K562 (cell line): Measurements from ENCODE around the gene C16orf78. TPM values are rescaled to one million over a fixed set of nuclear protein-coding genes. Genes with fewer than 3 reads are reported as not detected.

Experiments
- ATAC-seq: fragments of 200-7000 bp; cut with Tn5 transposase; 3 replicates; pipeline ENCODE4 v1.9.1; 2020; ENCODE audit warnings: moderate library complexity
- BruUV-seq: library from RNA; stranded (reverse); fragments of 400-500 nt; replicated peaks from 2 replicates; lab custom pipeline; 2021; lab: Mats Ljungman, UMichigan
- CTCF ChIA-PET: fragments of 300-600 bp; formaldehyde crosslinking; extraction: SDS; loops from one replicate; lab custom pipeline; 2021; ENCODE audit warnings: low intra/inter-chr PET ratio; lab: Yijun Ruan, JAX
- POLR2A ChIA-PET: fragments of 300-600, 350-650 bp; sonication (Branson Sonifier 250); formaldehyde crosslinking; extraction: SDS; loops from one replicate; lab custom pipeline; 2021; ENCODE audit warnings: antibody characterized with exemption, inconsistent platforms; lab: Yijun Ruan, JAX
- DNase-seq, 4 experiments: peaks; one replicate each; pipeline versions ENCODE4 v3.0.0 to v3.0.0-alpha.2; 2011 to 2018; ENCODE audit warnings: low spot score in 3 of 4, mixed read lengths in 3 of 4; ENCODE audit errors: extremely low read depth in 1 of 4
- FAIRE-seq: peaks from 2 replicates; lab custom pipeline; 2011; peaks lifted over from hg19 to GRCh38; lab: Jason Lieb, UNC
- H2AFZ ChIP-seq: 2 replicates; pipeline ENCODE4 v1.6.0; 2011; ENCODE audit warnings: low read depth, low read length, control low read depth, inconsistent platforms
- H3K27ac ChIP-seq: fragments of 200-600 bp; 3 replicates; pipeline ENCODE4 v1.8.0; 2011; ENCODE audit warnings: low read depth, mild to moderate bottlenecking, control low read depth, inconsistent platforms, low read length, moderate library complexity, mixed read lengths; ENCODE audit errors: extremely low read depth
- H3K27me3 ChIP-seq, 2 experiments: fragments of 300-600 bp in 1 of 2; 2 replicates in 1 of 2; 3 replicates in 1 of 2; pipeline versions ENCODE4 v1.6.0 to v1.8.0; 2011; ENCODE audit warnings: inconsistent platforms in 2 of 2, low read length in 2 of 2, mild to moderate bottlenecking in 1 of 2, mixed read lengths in 1 of 2, moderate library complexity in 1 of 2; ENCODE audit not compliant: control insufficient read depth in 2 of 2, insufficient read depth in 2 of 2
- H3K36me3 ChIP-seq: fragments of 300-600 bp; 3 replicates; pipeline ENCODE4 v1.8.0; 2011; ENCODE audit warnings: mild to moderate bottlenecking, low read length, inconsistent platforms; ENCODE audit not compliant: control insufficient read depth, insufficient read depth
- H3K4me1 ChIP-seq, 2 experiments: fragments of 200-600 bp in 1 of 2; replicated peaks in 1 of 2; 2 replicates in 1 of 2; 3 replicates in 1 of 2; pipeline versions ENCODE4 v1.5.1 to v1.8.0; 2011; ENCODE audit warnings: inconsistent platforms in 2 of 2, low read length in 2 of 2, mild to moderate bottlenecking in 1 of 2, mixed read lengths in 1 of 2, moderate library complexity in 1 of 2; ENCODE audit not compliant: control insufficient read depth in 2 of 2, insufficient read depth in 2 of 2
- H3K4me2 ChIP-seq: 2 replicates; pipeline ENCODE4 v1.6.1; 2011; ENCODE audit warnings: low read length, control low read depth, inconsistent platforms, mixed read lengths; ENCODE audit not compliant: insufficient read depth
- H3K4me3 ChIP-seq: fragments of 200-600 bp; sonication (generic), shearing (Covaris generic); 2 replicates; pipeline ENCODE4 v1.5.1; 2016; ENCODE audit warnings: control low read depth, inconsistent platforms
- H3K79me2 ChIP-seq: fragments of 200-600 bp; 3 replicates; pipeline ENCODE4 v1.8.0; 2011; ENCODE audit warnings: low read length, inconsistent platforms; ENCODE audit not compliant: control insufficient read depth, insufficient read depth
- H3K9ac ChIP-seq, 2 experiments: 2 replicates each; pipeline versions ENCODE4 v1.6.0 to v1.6.1; 2011; ENCODE audit warnings: low read depth in 2 of 2, low read length in 2 of 2, control low read depth in 1 of 2, inconsistent platforms in 1 of 2, mild to moderate bottlenecking in 1 of 2, mixed read lengths in 1 of 2; ENCODE audit not compliant: insufficient read depth in 1 of 2
- H3K9me1 ChIP-seq: one replicate; pipeline ENCODE4 v1.6.0; 2011; ENCODE audit warnings: inconsistent platforms, mild to moderate bottlenecking, low read length, moderate library complexity; ENCODE audit not compliant: control insufficient read depth, insufficient read depth
- H3K9me3 ChIP-seq: replicated peaks from 2 replicates; pipeline ENCODE4 v1.5.1; 2011; ENCODE audit warnings: low read depth, low read length, inconsistent platforms; ENCODE audit not compliant: control insufficient read depth, insufficient read depth
- H4K20me1 ChIP-seq: replicated peaks from 2 replicates; pipeline ENCODE4 v1.6.1; 2011; ENCODE audit warnings: low read length, inconsistent platforms, mixed read lengths; ENCODE audit not compliant: control insufficient read depth, insufficient read depth
- RAD21 ChIP-seq, 2 experiments: fragments of 250-450 bp in 1 of 2; fragments of 450-650 bp in 1 of 2; sonication (Bioruptor Pico) in 1 of 2; formaldehyde crosslinking in 1 of 2; IDR thresholded peaks in 1 of 2; conservative IDR thresholded peaks in 1 of 2; 2 replicates each; pipeline versions ENCODE4 v1.4.0 to v1.8.0; 2020 to 2022; ENCODE audit warnings: mild to moderate bottlenecking in 2 of 2, moderate library complexity in 1 of 2
- ZFX ChIP-seq: sonication (generic); formaldehyde crosslinking; IDR thresholded peaks from 2 replicates; pipeline ENCODE4 v1.8.0; 2022; ENCODE audit warnings: mild to moderate bottlenecking, missing genetic modification reagents, moderate library complexity
- WGBS: fragments of 100-300 bp; shearing (Covaris generic); methylation state at CpG from one replicate; pipeline ENCODE4 v1.1.6; 2016; ENCODE audit warnings: low coverage, mixed read lengths; ENCODE audit not compliant: insufficient coverage; ENCODE audit errors: missing lambda C conversion rate; 5-methylcytosine and 5-hydroxymethylcytosine counted together
- in situ Hi-C: fragments of 300-500 bp; cut with MboI; formaldehyde crosslinking; loops from 4 replicates; pipeline ENCODE4 v1.15.0; 2018; ENCODE audit warnings: inconsistent platforms, mixed read lengths
- intact Hi-C: fragments of 100-400 bp; cut with micrococcal nuclease; formaldehyde crosslinking; loops from 2 replicates; pipeline ENCODE4 v1.14.2; 2022
- polyA plus RNA-seq, 8 experiments: library from polyadenylated mRNA; depleted of rRNA in 4 of 8; stranded (reverse) in 5 of 8; unstranded in 3 of 8; fragments of >200 nt; fragmentation: Nextera tagmentation in 2 of 8; fragmentation: Illumina TruSeq in 1 of 8; extraction: Ambion mirVana in 2 of 8; extraction: Trizol in 1 of 8; gene quantifications; 2 replicates each; pipeline versions ENCODE4 v1.2.1 to v1.2.3, GENCODE V29; 2011 to 2014; ENCODE audit warnings: inconsistent platforms in 1 of 8, missing spikeins in 1 of 8
- total RNA-seq, 7 experiments: library from RNA; depleted of rRNA in 6 of 7; stranded (reverse); fragments of >200 nt in 6 of 7; fragmentation: Illumina TruSeq in 2 of 7; extraction: Trizol in 2 of 7; gene quantifications; 2 replicates each; pipeline versions ENCODE4 v1.2.1 to v1.2.3, GENCODE V29; 2011 to 2021; ENCODE audit warnings: low replicate concordance in 1 of 7
- TF ChIP-seq, protein P1 (sequence below), 3 experiments: IDR thresholded peaks in 2 of 3; conservative IDR thresholded peaks in 1 of 3; 2 replicates each; pipeline ENCODE4 v1.5.1; 2011 to 2012; ENCODE audit warnings: low read length in 3 of 3, mild to moderate bottlenecking in 3 of 3, control low read depth in 2 of 3, improper control_type of control experiment in 1 of 3, inconsistent platforms in 1 of 3, low read depth in 1 of 3, mixed read lengths in 1 of 3, moderate library complexity in 1 of 3; ENCODE audit not compliant: insufficient read depth in 2 of 3

The C16orf78 gene
- total and polyA plus RNA-seq, 9 of the 15 experiments (the other 6 are each of a cell fraction or from before 2014, with no cell fraction given): not detected

GRCh38 chr16:49348408-49349176 is 25.0 kb upstream of the C16orf78 start:
- H4K20me1 ChIP-seq: 0 out of 2 replicates have a peak, but pooled peaks cover 12% of the 10 kb centered on the region
- no peak overlapping the region for H3K4me2 ChIP-seq
- WGBS: 2% methylated on average over 14 of the region's 14 CpGs
- no peaks in the 10 kb centered on the region for H3K9me3 ChIP-seq
- BruUV-seq: no TSS peak
- no peak overlapping the region for H3K4me3 ChIP-seq
- H3K27ac ChIP-seq: no peak overlapping the region
- ChIA-PET POLR2A (interaction anchor here (0.7 kb wide), 1 partner anchor 389 kb away, joined by 4 read pairs; no protein-coding TSS in a partner anchor), CTCF (no interaction called here)
- FAIRE-seq: no peak
- in situ Hi-C loops: loop anchor here (10.0 kb wide), 1 partner anchor 654 kb away; no protein-coding TSS in a partner anchor
- H3K9me1 ChIP-seq: no peaks in the 10 kb centered on the region
- H3K27me3 ChIP-seq: peaks cover 0 to 3% of the 10 kb centered on the region in 2 experiments; a peak in 1 of 5 replicates
- intact Hi-C loops: no loop called here
- no peaks in the 10 kb centered on the region for H3K79me2 ChIP-seq
- DNase-seq: peak in 2 of 4 experiments; percentile 15 to 22
- no peaks in the 10 kb centered on the region for H3K4me1 ChIP-seq
- no peak overlapping the region for H2AFZ ChIP-seq
- H3K36me3 ChIP-seq: no peaks in the 10 kb centered on the region
- H3K9ac ChIP-seq: no peak overlapping the region
- no peak for TF ChIP-seq ZFX (CRISPR knock-in tag)
- TF ChIP-seq, protein P1, sequence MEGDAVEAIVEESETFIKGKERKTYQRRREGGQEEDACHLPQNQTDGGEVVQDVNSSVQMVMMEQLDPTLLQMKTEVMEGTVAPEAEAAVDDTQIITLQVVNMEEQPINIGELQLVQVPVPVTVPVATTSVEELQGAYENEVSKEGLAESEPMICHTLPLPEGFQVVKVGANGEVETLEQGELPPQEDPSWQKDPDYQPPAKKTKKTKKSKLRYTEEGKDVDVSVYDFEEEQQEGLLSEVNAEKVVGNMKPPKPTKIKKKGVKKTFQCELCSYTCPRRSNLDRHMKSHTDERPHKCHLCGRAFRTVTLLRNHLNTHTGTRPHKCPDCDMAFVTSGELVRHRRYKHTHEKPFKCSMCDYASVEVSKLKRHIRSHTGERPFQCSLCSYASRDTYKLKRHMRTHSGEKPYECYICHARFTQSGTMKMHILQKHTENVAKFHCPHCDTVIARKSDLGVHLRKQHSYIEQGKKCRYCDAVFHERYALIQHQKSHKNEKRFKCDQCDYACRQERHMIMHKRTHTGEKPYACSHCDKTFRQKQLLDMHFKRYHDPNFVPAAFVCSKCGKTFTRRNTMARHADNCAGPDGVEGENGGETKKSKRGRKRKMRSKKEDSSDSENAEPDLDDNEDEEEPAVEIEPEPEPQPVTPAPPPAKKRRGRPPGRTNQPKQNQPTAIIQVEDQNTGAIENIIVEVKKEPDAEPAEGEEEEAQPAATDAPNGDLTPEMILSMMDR (IDR thresholded peaks at IDR 0.05 in 2 of 3, conservative IDR thresholded peaks at IDR 0.05 in 1 of 3; ENCODE audit: insufficient read depth in 2 of 3, low read depth in 1 of 3, low read length in 3 of 3): peak; percentile 22 to 34 (median 31); a peak in 2 of 6 replicates
- TF ChIP-seq RAD21 (CRISPR knock-in tag; conservative IDR thresholded peaks at IDR 0.05 in 1 of 2, IDR thresholded peaks at IDR 0.05 in 1 of 2): 0 out of 4 replicates have a peak, but pooled peaks of 1 of the 2 experiments have one; percentile 4
- ATAC-seq: peak; percentile 67
